Neural progenitor cell (in vitro differentiated cells): ENCODE results near the gene EYA4.

Source experiments
- CTCF ChIP-seq: fragments of 200-600 bp; sonication (generic); IDR thresholded peaks from 2 replicates; pipeline ENCODE4 v1.5.1; 2017; ENCODE audit warnings: antibody characterized with exemption, mild to moderate bottlenecking
- EZH2 ChIP-seq: fragments of 200-600 bp; sonication (generic); IDR thresholded peaks from 2 replicates; pipeline ENCODE4 v1.6.1; 2017; ENCODE audit warnings: antibody characterized with exemption, mild to moderate bottlenecking, moderate library complexity

GRCh38 chr6:133274813-133275212 lies 33.7 kb downstream of the EYA4 start:
- no peak for TF ChIP-seq CTCF
- no peak for TF ChIP-seq EZH2
